ENCODE data around the gene B4GALT5.
"Not testable (repeated sequence)": the region's sequence is repeated elsewhere in the genome, so short reads cannot be mapped to it uniquely, and the experiment has no call there.

GRCh38 chr20:49624988-49625387 lies 88.7 kb downstream of the B4GALT5 start:
- TF ChIP-seq CTCF, POLR2A (IDR thresholded peaks at IDR 0.05): not testable (repeated sequence)
